HEK293 (cell line): ENCODE measurements around the gene RTBDN.
A peak's percentile ranks its signal among the peaks of the same experiment; 100 is the strongest.

ENCODE experiments used
- ATF2 ChIP-seq: fragments of 450-650 bp; formaldehyde crosslinking; IDR thresholded peaks from 2 replicates; pipeline ENCODE4 v1.5.1; 2016; ENCODE audit warnings: missing biosample characterization, missing genetic modification characterization, low read depth
- GLI2 ChIP-seq: fragments of 450-650 bp; formaldehyde crosslinking; IDR thresholded peaks from 2 replicates; pipeline ENCODE4; 2017; ENCODE audit warnings: missing biosample characterization, missing genetic modification characterization, low read depth, borderline replicate concordance
- GLI4 ChIP-seq: fragments of 450-650 bp; formaldehyde crosslinking; IDR thresholded peaks from 2 replicates; pipeline ENCODE4 v1.5.1; 2016; ENCODE audit warnings: missing biosample characterization, missing genetic modification characterization
- GLIS1 ChIP-seq: fragments of 450-650 bp; formaldehyde crosslinking; IDR thresholded peaks from 2 replicates; pipeline ENCODE4 v1.5.1; 2016; ENCODE audit warnings: missing biosample characterization, missing genetic modification characterization
- KLF10 ChIP-seq: fragments of 450-650 bp; IDR thresholded peaks from 2 replicates; pipeline ENCODE4 v1.5.1; 2018; ENCODE audit warnings: missing biosample characterization, mild to moderate bottlenecking, missing genetic modification characterization
- MEIS1 ChIP-seq: sonication (generic); formaldehyde crosslinking; IDR thresholded peaks from 2 replicates; pipeline ENCODE4 v1.8.1; 2022; ENCODE audit warnings: missing genetic modification reagents, mild to moderate bottlenecking, borderline replicate concordance
- PBX3 ChIP-seq: sonication (generic); formaldehyde crosslinking; IDR thresholded peaks from 2 replicates; pipeline ENCODE4 v1.8.1; 2022; ENCODE audit warnings: mild to moderate bottlenecking, moderate library complexity, missing genetic modification reagents
- REPIN1 ChIP-seq: fragments of 450-650 bp; formaldehyde crosslinking; IDR thresholded peaks from 2 replicates; pipeline ENCODE4 v1.5.1; 2017; ENCODE audit warnings: missing biosample characterization, missing genetic modification characterization, low read depth
- SALL2 ChIP-seq: fragments of 450-650 bp; formaldehyde crosslinking; IDR thresholded peaks from 2 replicates; pipeline ENCODE4 v1.5.0; 2017; ENCODE audit warnings: missing biosample characterization, mild to moderate bottlenecking, missing genetic modification characterization, borderline replicate concordance
- SETDB1 ChIP-seq: IDR thresholded peaks from one replicate; pipeline ENCODE4 v1.6.1; 2017; ENCODE audit warnings: mild to moderate bottlenecking, low read length, moderate library complexity, mixed read lengths; ENCODE audit not compliant: insufficient read length
- SP2 ChIP-seq: fragments of 450-650 bp; formaldehyde crosslinking; IDR thresholded peaks from 2 replicates; pipeline ENCODE4 v1.5.1; 2016; ENCODE audit warnings: missing biosample characterization, missing genetic modification characterization
- SP7 ChIP-seq: fragments of 450-650 bp; formaldehyde crosslinking; IDR thresholded peaks from 2 replicates; pipeline ENCODE4 v1.5.1; 2016; ENCODE audit warnings: missing biosample characterization, missing genetic modification characterization
- TRIM28 ChIP-seq: IDR thresholded peaks from 2 replicates; pipeline ENCODE4 v1.6.1; 2011; ENCODE audit warnings: low read length, control low read depth, borderline replicate concordance
- ZFP37 ChIP-seq: fragments of 450-650 bp; formaldehyde crosslinking; IDR thresholded peaks from 2 replicates; pipeline ENCODE4 v1.5.1; 2016; ENCODE audit warnings: missing biosample characterization, missing genetic modification characterization
- ZNF16 ChIP-seq: fragments of 450-650 bp; formaldehyde crosslinking; IDR thresholded peaks from 2 replicates; pipeline ENCODE4 v1.5.1; 2016; ENCODE audit warnings: low read depth, missing biosample characterization, missing genetic modification characterization
- ZNF18 ChIP-seq: fragments of 450-650 bp; formaldehyde crosslinking; IDR thresholded peaks from 2 replicates; pipeline ENCODE4 v1.5.1; 2016; ENCODE audit warnings: missing biosample characterization, missing genetic modification characterization
- ZNF211 ChIP-seq: fragments of 450-650 bp; formaldehyde crosslinking; IDR thresholded peaks from 2 replicates; pipeline ENCODE4 v1.5.1; 2016; ENCODE audit warnings: low read depth, missing biosample characterization, missing genetic modification characterization
- ZNF366 ChIP-seq: fragments of 450-650 bp; formaldehyde crosslinking; conservative IDR thresholded peaks from 2 replicates; pipeline ENCODE4 v1.5.1; 2016; ENCODE audit warnings: missing biosample characterization, missing genetic modification characterization
- ZNF426 ChIP-seq: fragments of 450-650 bp; formaldehyde crosslinking; IDR thresholded peaks from 2 replicates; pipeline ENCODE4 v1.5.1; 2017; ENCODE audit warnings: missing biosample characterization, missing genetic modification characterization, mild to moderate bottlenecking, inconsistent platforms, moderate library complexity
- ZNF433 ChIP-seq: fragments of 450-650 bp; formaldehyde crosslinking; IDR thresholded peaks from 2 replicates; pipeline ENCODE4 v1.5.1; 2016; ENCODE audit warnings: missing biosample characterization, missing genetic modification characterization, low read depth
- ZNF529 ChIP-seq: fragments of 450-650 bp; formaldehyde crosslinking; IDR thresholded peaks from 2 replicates; pipeline ENCODE4 v1.5.1; 2017; ENCODE audit warnings: missing genetic modification characterization, missing biosample characterization; ENCODE audit not compliant: insufficient replicate concordance
- ZNF585B ChIP-seq: fragments of 450-650 bp; formaldehyde crosslinking; IDR thresholded peaks from 2 replicates; pipeline ENCODE4 v1.5.1; 2016; ENCODE audit warnings: missing biosample characterization, missing genetic modification characterization
- ZNF624 ChIP-seq: fragments of 450-650 bp; formaldehyde crosslinking; IDR thresholded peaks from 2 replicates; pipeline ENCODE4 v1.5.1; 2017; ENCODE audit warnings: missing biosample characterization, missing genetic modification characterization
- ZNF626 ChIP-seq: fragments of 450-650 bp; sonication (Bioruptor Pico); formaldehyde crosslinking; IDR thresholded peaks from 2 replicates; pipeline ENCODE4 v1.5.1; 2018; ENCODE audit warnings: missing biosample characterization, missing genetic modification characterization, inconsistent platforms
- ZNF629 ChIP-seq: fragments of 450-650 bp; formaldehyde crosslinking; IDR thresholded peaks from 2 replicates; pipeline ENCODE4 v1.5.1; 2017; ENCODE audit warnings: missing biosample characterization, missing genetic modification characterization
- ZNF658 ChIP-seq: fragments of 450-650 bp; formaldehyde crosslinking; IDR thresholded peaks from 2 replicates; pipeline ENCODE4; 2016; ENCODE audit warnings: missing biosample characterization, missing genetic modification characterization
- ZNF660 ChIP-seq: fragments of 450-650 bp; IDR thresholded peaks from 2 replicates; pipeline ENCODE4 v1.5.1; 2018; ENCODE audit warnings: missing biosample characterization, mild to moderate bottlenecking, missing genetic modification characterization
- ZNF707 ChIP-seq: fragments of 450-650 bp; formaldehyde crosslinking; IDR thresholded peaks from 2 replicates; pipeline ENCODE4 v1.5.1; 2016; ENCODE audit warnings: missing biosample characterization, missing genetic modification characterization
- ZNF768 ChIP-seq: fragments of 450-650 bp; formaldehyde crosslinking; IDR thresholded peaks from 2 replicates; pipeline ENCODE4 v1.5.1; 2018; ENCODE audit warnings: missing biosample characterization, mild to moderate bottlenecking, missing genetic modification characterization
- ZNF776 ChIP-seq: fragments of 450-650 bp; formaldehyde crosslinking; IDR thresholded peaks from 2 replicates; pipeline ENCODE4 v1.5.0; 2017; ENCODE audit warnings: missing biosample characterization, missing genetic modification characterization, borderline replicate concordance
- TF ChIP-seq, protein P1 (sequence below): fragments of 450-650 bp; formaldehyde crosslinking; IDR thresholded peaks from 2 replicates; pipeline ENCODE4 v1.5.1; 2016; ENCODE audit warnings: missing biosample characterization, missing genetic modification characterization, borderline replicate concordance
- TF ChIP-seq, protein P2 (sequence below): fragments of 450-650 bp; formaldehyde crosslinking; IDR thresholded peaks from 2 replicates; pipeline ENCODE4 v1.5.1; 2016; ENCODE audit warnings: missing biosample characterization, missing genetic modification characterization

The RTBDN gene

DNA sequence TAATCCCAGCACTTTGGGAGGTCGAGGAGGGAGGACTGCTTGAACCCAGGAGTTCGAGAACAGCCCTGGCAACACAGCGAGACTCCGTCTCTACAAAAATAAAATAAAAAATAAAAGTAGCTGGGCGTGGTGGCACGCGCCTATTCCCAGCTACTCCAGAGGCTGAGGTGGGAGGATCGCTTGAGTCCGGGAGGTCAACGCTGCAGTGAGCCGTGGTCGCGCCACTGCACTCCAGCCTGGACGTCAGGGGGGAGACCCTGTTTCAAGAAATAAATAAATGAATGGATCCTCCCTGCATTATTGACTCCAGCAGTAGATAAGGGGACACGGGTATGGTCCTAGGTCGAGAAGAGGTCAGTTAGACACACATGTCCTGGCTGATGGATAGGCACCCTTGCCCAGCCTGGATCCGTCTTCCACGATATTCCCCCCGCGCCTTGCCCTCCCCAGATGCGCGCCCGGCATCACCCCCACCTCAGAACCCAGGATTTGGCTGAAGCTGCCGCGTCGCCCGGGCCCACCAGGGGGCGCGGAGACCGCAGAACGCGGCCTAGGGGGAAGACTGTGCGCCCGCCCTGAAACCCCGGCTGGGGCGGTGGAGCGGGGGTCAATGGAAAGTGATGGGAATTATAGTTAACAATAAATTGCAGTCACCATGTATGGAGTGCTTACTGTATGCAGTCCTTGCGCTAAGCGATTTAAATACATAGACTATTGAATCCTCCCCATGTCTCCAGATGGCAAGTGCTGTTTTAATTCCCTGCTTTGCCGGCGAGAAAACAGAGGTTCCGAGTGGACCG, 57.0 kb downstream of the RTBDN start (continued):
- TF ChIP-seq ZNF776 (tag by site-specific recombination) (no peak), SALL2 (tag by site-specific recombination) (no peak), PBX3 (no peak), ZNF707 (tag by site-specific recombination) (no peak), ZNF624 (tag by site-specific recombination) (no peak), ZNF18 (tag by site-specific recombination) (no peak), ZNF626 (tag by site-specific recombination) (no peak), TRIM28 (no peak), ZNF433 (tag by site-specific recombination) (no peak), SP7 (tag by site-specific recombination) (no peak; the same call in 1 of the 2 replicates), ZFP37 (tag by site-specific recombination) (0 out of 2 replicates have a peak, but pooled peaks have one; percentile 29), ZNF211 (tag by site-specific recombination) (no peak), GLI4 (tag by site-specific recombination) (no peak), ATF2 (tag by site-specific recombination) (no peak), GLI2 (tag by site-specific recombination) (no peak), REPIN1 (tag by site-specific recombination) (no peak), ZNF366 (no peak), ZNF629 (tag by site-specific recombination) (peak; percentile 29; the same call in 1 of the 2 replicates), SP2 (tag by site-specific recombination) (no peak), SETDB1 (no peak), MEIS1 (CRISPR knock-in tag) (no peak), ZNF658 (tag by site-specific recombination) (no peak), ZNF16 (tag by site-specific recombination) (no peak), ZNF529 (tag by site-specific recombination) (no peak), ZNF768 (tag by site-specific recombination) (no peak), ZNF660 (tag by site-specific recombination) (peak; percentile 79; the same call in 1 of the 2 replicates), ZNF585B (no peak), ZNF426 (tag by site-specific recombination) (no peak), KLF10 (tag by site-specific recombination) (no peak), GLIS1 (tag by site-specific recombination) (peak; percentile 52; the same call in 1 of the 2 replicates)
- TF ChIP-seq, protein P1, sequence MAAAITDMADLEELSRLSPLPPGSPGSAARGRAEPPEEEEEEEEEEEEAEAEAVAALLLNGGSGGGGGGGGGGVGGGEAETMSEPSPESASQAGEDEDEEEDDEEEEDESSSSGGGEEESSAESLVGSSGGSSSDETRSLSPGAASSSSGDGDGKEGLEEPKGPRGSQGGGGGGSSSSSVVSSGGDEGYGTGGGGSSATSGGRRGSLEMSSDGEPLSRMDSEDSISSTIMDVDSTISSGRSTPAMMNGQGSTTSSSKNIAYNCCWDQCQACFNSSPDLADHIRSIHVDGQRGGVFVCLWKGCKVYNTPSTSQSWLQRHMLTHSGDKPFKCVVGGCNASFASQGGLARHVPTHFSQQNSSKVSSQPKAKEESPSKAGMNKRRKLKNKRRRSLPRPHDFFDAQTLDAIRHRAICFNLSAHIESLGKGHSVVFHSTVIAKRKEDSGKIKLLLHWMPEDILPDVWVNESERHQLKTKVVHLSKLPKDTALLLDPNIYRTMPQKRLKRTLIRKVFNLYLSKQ, result no peak
- TF ChIP-seq, protein P2, sequence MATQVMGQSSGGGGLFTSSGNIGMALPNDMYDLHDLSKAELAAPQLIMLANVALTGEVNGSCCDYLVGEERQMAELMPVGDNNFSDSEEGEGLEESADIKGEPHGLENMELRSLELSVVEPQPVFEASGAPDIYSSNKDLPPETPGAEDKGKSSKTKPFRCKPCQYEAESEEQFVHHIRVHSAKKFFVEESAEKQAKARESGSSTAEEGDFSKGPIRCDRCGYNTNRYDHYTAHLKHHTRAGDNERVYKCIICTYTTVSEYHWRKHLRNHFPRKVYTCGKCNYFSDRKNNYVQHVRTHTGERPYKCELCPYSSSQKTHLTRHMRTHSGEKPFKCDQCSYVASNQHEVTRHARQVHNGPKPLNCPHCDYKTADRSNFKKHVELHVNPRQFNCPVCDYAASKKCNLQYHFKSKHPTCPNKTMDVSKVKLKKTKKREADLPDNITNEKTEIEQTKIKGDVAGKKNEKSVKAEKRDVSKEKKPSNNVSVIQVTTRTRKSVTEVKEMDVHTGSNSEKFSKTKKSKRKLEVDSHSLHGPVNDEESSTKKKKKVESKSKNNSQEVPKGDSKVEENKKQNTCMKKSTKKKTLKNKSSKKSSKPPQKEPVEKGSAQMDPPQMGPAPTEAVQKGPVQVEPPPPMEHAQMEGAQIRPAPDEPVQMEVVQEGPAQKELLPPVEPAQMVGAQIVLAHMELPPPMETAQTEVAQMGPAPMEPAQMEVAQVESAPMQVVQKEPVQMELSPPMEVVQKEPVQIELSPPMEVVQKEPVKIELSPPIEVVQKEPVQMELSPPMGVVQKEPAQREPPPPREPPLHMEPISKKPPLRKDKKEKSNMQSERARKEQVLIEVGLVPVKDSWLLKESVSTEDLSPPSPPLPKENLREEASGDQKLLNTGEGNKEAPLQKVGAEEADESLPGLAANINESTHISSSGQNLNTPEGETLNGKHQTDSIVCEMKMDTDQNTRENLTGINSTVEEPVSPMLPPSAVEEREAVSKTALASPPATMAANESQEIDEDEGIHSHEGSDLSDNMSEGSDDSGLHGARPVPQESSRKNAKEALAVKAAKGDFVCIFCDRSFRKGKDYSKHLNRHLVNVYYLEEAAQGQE (tag by site-specific recombination), result no peak
